ENCODE results near the gene NOL4L. TPM values are rescaled to one million over a fixed set of nuclear protein-coding genes. Genes with fewer than 3 reads are reported as not detected.

NOL4L gene
- total and polyA plus RNA-seq, 2 donors (not counting 3 experiments of a cell fraction or from before 2014, with no cell fraction given) = 55.2 to 79.6 TPM

- Histone ChIP-seq H4K20me1 (replicated peaks; ENCODE audit: control insufficient read depth, extremely low read depth, insufficient read depth, low read length) (no peaks in the 10 kb centered on the region), H3K9ac (replicated peaks; ENCODE audit: extremely low read depth, insufficient read depth, low read length) (no peak overlapping the region), H3K36me3 (ENCODE audit: control insufficient read depth in 2 of 2, extremely low read depth in 1 of 2, insufficient read depth in 2 of 2, low read length in 2 of 2) (no peaks in the 10 kb centered on the region), H3K27ac (ENCODE audit: insufficient read depth, low read depth, low read length) (no peak overlapping the region), H3K9me1 (replicated peaks; ENCODE audit: control insufficient read depth, extremely low read depth, insufficient read depth, low read length) (no peaks in the 10 kb centered on the region), H3K4me3 (replicated peaks in 1 of 3; ENCODE audit: insufficient read depth in 1 of 3, low read depth in 1 of 3, low read length in 3 of 3) (no peak overlapping the region), H2AFZ (ENCODE audit: low read depth, low read length) (no peak overlapping the region), H3K4me1 (ENCODE audit: control insufficient read depth, extremely low read depth, insufficient read depth, low read length) (no peaks in the 10 kb centered on the region), H3K9me3 (replicated peaks; ENCODE audit: control insufficient read depth, insufficient read depth, low read length) (no peaks in the 10 kb centered on the region), H3K27me3 (ENCODE audit: control insufficient read depth in 2 of 2, insufficient read depth in 2 of 2, low read length in 2 of 2) (peaks cover 11 to 20% of the 10 kb centered on the region in 2 experiments), H3K4me2 (ENCODE audit: insufficient read depth, low read length) (no peak overlapping the region), H3K79me2 (ENCODE audit: control insufficient read depth, insufficient read depth, low read length) (no peaks in the 10 kb centered on the region)
- dilution Hi-C loops (cut with MboI; ENCODE audit: extremely low pct_ligation_motif_present, low sequenced_read_pairs) (no loop called here), intact Hi-C loops (cut with micrococcal nuclease) (no loop called here)
- FAIRE-seq = no peak
- ChIA-PET POLR2A (no interaction called here), CTCF (interaction anchor here (1.2 kb wide), 1 partner anchor 170 kb away, joined by 3 read pairs; no protein-coding TSS in a partner anchor)
- no peak for TF ChIP-seq MYC (IDR thresholded peaks at IDR 0.05; ENCODE audit: low read depth, low read length)
- no peak for TF ChIP-seq JUN (IDR thresholded peaks at IDR 0.05; ENCODE audit: borderline replicate concordance, insufficient read depth, insufficient read length, low read depth)
- TF ChIP-seq MAX (IDR thresholded peaks at IDR 0.05; ENCODE audit: insufficient read depth, insufficient read length) = no peak
- TF ChIP-seq GATA2 (IDR thresholded peaks at IDR 0.05; ENCODE audit: insufficient read depth, insufficient read length, low read depth, low read length) = no peak
- TF ChIP-seq CTCF (IDR thresholded peaks at IDR 0.05; ENCODE audit: extremely low read depth in 1 of 2, insufficient read depth in 1 of 2, low read depth in 1 of 2, low read length in 2 of 2) = no peak
- no peak for TF ChIP-seq POLR2A (IDR thresholded peaks at IDR 0.05; ENCODE audit: low read depth, low read length)
- TF ChIP-seq EZH2 (IDR thresholded peaks at IDR 0.05; ENCODE audit: borderline replicate concordance, low read depth, low read length, severe bottlenecking) = no peak
- TF ChIP-seq FOS (IDR thresholded peaks at IDR 0.05; ENCODE audit: borderline replicate concordance, insufficient read depth, low read length) = no peak
- no peak for TF ChIP-seq POLR2AphosphoS5 (IDR thresholded peaks at IDR 0.05; ENCODE audit: insufficient read depth, low read depth, low read length)
- no TSS peak for BruUV-seq (replicated peaks)
- no peak for DNase-seq (ENCODE audit: low read depth, low spot score)
These were observed 22.9 kb upstream of the NOL4L start for GRCh38 chr20:32607727-32608663.

All from endothelial cell of umbilical vein (primary cell).